GM18505 (cell line): Measurements from ENCODE around the gene ADGRE1.

Experiments used
- ATAC-seq: cut with Tn5 transposase; IDR thresholded peaks from one replicate; pipeline ENCODE4 v1.9.1; 2021; ENCODE audit not compliant: unreplicated experiment
- POLR2A ChIP-seq: IDR thresholded peaks from 4 replicates; pipeline ENCODE4 v1.6.1; 2011; ENCODE audit warnings: borderline replicate concordance; ENCODE audit not compliant: insufficient read depth, insufficient read length; ENCODE audit errors: extremely low read depth

ADGRE1 gene

GRCh38 chr19:6894313-6894712 is 6.9 kb downstream of the ADGRE1 start:
- TF ChIP-seq POLR2A: no peak
- no peak for ATAC-seq

DNA sequence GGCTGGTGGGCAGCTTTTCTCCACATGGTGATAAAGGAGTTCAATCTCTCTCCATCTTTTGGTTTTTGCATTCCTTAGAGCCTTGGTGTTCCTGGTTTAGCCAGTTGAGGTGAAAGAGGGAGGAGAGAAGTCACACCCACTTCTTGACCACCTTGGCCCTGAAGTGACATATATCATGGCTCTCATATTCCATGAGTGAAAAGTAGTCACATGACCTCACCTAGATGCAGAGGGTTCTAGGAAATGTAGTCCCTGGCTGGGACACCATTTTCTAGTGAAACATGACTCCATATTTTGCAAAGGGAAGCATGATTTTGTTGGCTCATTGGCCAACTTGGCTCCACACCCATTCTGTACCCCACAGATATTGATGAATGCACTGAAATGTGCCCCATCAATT is 16.1 kb downstream of the ADGRE1 start:
- TF ChIP-seq POLR2A: no peak
- no peak for ATAC-seq

DNA sequence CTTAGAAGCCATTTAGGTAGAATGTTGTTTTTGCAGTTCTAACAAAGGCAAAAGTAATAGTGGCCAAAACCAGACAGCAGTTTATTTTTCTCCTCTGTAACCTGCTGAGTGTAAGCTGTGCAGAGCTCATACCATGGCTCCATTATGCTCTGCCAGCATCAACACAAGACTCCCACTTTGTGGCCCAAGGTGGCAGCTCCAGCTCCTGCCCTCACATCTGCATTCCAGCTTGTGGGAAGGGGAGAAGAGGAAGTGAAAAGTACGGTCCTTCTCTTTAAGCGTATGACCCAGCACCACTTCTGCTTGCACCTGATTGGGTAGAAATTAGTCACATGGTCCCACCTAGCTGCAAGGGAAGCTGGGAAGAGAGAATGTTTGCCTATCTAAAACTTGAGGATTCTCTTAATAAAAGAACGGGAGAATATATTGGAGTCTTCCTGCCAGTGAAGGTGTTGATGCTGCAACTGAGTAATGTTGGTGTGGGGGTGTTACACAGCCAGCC is 19.2 kb downstream of the ADGRE1 start:
- no peak for ATAC-seq
- no peak for TF ChIP-seq POLR2A

DNA sequence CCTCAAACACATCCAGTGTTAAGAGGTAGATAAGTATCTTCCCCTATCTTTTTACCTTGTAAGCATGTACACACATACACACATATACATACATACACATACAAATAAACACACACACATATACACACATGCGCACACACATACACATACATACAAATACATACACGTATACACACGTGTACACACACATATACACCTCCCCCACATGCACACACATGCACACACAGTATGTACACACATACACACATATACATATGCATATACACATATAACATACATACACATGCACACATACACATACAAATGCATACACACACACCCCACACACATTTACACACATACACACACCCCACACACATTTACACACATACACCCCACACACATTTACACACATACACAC is 24.1 kb downstream of the ADGRE1 start:
- no peak for ATAC-seq
- no peak for TF ChIP-seq POLR2A

DNA sequence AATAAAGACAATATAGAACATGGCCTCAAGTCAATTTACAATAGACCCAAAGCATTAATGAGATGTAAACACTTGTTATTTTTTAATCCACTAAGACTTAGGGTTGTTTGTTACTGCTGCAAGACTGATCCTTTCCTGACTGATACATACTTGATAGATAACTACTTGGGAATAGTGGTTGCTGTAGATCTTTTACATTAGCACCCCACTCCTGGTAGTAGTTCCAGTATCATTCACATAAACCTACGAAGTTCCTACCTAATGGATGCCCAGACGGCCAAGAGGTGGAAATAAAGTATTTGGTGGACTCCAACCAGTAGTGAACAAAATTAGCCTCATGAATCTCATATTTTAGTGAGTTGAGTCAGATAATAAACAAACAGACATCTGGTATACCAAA is 26.9 kb downstream of the ADGRE1 start:
- no peak for ATAC-seq

DNA sequence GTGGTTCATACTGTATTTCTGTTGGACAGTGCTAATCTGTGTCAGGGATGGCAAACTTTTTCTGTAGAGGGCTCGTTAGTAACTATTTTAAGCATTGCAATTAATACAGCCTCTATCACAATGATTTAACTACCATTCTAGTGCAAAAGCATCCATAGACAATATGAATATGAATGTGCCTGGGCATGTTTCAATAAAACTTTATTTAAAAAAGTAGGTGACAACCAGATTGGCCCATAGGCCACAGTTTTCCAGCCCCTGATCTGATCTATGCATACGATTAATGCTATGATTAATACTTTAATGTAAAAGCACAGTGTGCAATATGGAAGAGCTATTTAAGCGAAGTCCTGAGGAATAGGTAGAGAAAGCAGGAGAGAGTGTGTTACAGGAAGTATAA is 29.6 kb downstream of the ADGRE1 start:
- no peak for TF ChIP-seq POLR2A
- no peak for ATAC-seq

More for the DNA sequence above, 26.9 kb downstream of the ADGRE1 start:
- TF ChIP-seq POLR2A: no peak

- ATAC-seq: no peak
- TF ChIP-seq POLR2A: no peak
These were observed 38.0 kb downstream of the ADGRE1 start for GRCh38 chr19:6925386-6925785.

DNA sequence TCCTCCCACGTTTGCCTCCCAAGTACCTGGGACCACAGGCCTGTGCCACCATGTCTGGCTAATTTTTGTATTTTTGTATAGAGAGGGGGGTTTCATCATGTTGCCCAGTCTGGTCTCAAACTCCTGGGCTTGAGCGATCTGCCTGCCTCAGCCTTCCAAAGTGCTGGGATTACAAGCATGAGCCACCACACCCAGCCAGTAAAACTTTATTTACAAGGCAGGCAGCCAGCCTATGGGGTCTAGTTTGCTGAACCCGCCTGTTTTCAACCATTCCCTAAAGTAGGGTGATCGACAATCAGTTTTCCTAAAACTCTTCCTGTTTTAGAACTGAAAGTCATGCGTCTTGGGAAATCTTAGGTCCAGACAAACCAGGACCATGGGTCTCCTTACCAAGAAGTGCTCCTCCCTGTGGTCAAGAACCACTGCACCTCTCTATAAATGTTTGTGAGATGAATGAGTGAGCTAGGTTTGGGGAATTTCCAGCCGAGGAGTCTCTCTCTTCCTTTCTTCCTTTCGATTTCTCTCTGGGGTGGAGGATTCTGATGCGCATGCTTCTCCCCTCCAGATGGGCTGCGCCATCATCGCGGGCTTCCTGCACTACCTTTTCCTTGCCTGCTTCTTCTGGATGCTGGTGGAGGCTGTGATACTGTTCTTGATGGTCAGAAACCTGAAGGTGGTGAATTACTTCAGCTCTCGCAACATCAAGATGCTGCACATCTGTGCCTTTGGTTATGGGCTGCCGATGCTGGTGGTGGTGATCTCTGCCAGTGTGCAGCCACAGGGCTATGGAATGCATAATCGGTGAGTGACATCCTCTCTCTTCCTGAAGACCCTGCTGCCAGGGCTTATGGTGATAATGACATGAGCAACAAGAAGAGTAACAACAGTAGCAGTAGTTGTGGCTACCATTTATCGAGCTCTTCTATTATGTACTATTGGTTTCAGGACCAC is 38.7 kb downstream of the ADGRE1 start:
- no peak for ATAC-seq
- TF ChIP-seq POLR2A: no peak

- TF ChIP-seq POLR2A: no peak
- ATAC-seq: no peak
These were observed 42.8 kb downstream of the ADGRE1 start for GRCh38 chr19:6930190-6930589.

GRCh38 chr19:6935069-6935468 is 47.7 kb downstream of the ADGRE1 start:
- ATAC-seq: no peak
- no peak for TF ChIP-seq POLR2A

DNA sequence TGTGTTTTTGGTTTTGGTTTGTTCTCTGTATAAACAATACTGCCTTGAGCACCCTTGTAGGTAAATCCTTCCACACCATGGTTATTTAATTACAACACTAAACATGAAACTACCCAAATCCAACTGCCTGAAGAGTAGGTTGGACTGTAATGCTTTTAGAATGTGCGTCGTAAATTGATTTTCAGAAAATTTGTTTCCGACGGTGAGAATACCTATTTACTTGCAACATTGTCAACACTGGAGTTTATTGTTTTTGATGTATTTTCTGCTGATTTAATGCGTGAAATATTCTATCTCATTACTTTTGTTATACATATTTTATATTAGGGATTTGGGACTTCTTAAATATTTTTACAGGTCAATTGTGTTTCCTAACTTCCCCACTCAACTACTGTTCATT is 48.2 kb downstream of the ADGRE1 start:
- TF ChIP-seq POLR2A: no peak
- no peak for ATAC-seq

DNA sequence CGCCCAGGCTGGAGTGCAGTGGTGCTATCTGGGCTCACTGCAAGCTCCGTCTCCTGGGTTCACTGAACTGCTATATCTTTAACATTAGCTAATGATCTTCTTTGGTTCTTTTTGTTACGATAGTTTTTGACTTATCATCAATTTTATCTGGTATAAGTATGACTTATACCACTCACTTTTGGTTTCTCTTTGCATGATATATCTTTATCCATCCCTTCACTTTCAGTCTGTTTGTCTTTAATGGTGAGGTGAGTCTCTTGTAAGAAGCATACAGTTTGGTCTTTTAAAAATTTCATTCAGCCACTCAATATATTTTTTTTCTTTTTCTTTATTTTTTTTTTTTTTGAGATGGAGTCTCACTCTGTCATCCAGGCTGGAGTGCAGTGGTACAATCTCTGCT is 58.4 kb downstream of the ADGRE1 start:
- no peak for TF ChIP-seq POLR2A
- ATAC-seq: no peak

GRCh38 chr19:6947745-6948144 is 60.4 kb downstream of the ADGRE1 start:
- ATAC-seq: no peak
- no peak for TF ChIP-seq POLR2A

- ATAC-seq: no peak
- no peak for TF ChIP-seq POLR2A
These were observed 61.5 kb downstream of the ADGRE1 start for GRCh38 chr19:6948884-6949283.
